HG02973 (cell line): ENCODE measurements around the gene ADPRHL1.
"Not testable (repeated sequence)": the region's sequence is repeated elsewhere in the genome, so short reads cannot be mapped to it uniquely, and the experiment has no call there.

ENCODE experiments used
- ATAC-seq: cut with Tn5 transposase; IDR thresholded peaks from one replicate; pipeline ENCODE4 v1.9.1; 2021; ENCODE audit warnings: moderate library complexity; ENCODE audit not compliant: unreplicated experiment

Gene ADPRHL1

DNA sequence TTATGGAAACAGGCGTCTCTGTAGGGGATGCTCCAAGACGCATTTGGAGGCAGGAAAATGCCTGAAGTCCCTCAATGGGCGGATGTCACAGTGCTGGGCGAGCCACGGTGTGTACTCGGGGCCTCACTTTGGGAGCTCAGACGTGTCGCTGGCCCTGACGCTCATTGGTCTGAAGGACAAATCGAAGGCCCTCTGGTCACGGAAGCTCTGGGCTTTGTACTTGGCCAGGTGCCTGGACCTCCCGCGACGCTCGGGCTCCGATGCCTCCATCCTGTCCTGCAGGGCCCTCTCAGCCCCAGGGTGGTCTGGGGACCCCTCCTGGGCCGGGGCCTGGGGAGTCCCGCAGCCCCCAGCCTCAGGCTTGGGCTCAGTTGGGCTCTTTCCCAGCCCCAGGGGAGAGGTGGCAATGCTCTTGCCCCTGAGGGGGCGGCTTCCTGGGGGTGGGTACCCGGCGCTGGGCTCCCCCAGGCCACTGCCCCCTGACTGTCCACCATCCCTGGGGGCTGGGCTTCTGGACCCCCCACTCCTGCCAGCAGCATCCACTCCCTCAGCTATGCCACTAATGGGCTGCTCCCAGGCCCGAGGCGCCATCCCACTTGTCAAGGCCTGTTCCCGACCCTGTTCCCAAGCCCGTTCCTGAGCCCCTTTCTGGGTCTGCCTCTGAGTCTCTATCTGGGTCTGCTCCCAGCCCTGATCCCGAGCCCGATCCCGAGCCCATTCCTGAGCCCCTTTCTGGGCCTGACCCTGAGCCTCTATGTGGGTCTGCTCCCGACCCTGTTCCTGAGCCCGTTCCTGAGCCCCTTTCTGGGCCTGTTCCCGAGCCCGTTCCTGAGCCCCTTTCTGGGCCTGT, 49.8 kb downstream of the ADPRHL1 start:
- no peak for ATAC-seq

DNA sequence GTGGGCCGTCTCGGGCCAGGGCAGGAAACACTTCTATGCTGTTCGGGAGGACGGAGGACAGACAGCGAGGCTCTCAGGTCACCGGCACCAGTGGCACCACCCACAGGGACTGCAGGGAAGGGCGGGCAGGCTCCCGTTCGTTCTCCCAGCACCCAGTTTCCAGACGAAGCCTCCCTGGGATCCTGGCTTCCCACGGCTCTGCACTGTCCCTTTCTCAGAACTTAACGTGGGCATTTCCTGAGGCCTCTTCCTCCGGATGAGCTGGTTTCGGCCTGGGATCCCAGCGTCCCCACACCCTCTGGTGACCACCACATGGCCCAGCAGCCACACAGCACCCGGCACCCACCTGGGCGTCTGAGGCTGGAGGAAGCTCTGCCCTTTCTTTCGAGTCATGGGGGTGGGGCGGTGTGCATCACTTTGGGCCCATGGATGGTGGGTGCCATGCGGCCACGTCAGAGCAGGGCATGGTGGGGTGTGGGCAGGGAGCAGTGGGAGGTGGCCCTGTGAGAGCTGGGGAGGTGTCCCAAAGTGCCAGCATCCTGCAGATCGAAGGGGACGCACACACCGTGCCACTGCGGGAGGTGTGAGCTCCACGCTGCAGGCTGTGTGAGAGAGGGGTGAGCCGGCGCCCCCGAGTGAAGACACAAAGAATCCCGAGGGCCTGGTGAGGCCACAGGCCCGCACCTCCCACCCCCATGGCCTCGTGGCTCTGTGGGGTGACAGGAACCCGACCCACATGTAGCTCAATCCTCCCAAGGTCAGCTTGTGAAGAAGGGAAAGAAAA, 50.6 kb downstream of the ADPRHL1 start:
- no peak for ATAC-seq

DNA sequence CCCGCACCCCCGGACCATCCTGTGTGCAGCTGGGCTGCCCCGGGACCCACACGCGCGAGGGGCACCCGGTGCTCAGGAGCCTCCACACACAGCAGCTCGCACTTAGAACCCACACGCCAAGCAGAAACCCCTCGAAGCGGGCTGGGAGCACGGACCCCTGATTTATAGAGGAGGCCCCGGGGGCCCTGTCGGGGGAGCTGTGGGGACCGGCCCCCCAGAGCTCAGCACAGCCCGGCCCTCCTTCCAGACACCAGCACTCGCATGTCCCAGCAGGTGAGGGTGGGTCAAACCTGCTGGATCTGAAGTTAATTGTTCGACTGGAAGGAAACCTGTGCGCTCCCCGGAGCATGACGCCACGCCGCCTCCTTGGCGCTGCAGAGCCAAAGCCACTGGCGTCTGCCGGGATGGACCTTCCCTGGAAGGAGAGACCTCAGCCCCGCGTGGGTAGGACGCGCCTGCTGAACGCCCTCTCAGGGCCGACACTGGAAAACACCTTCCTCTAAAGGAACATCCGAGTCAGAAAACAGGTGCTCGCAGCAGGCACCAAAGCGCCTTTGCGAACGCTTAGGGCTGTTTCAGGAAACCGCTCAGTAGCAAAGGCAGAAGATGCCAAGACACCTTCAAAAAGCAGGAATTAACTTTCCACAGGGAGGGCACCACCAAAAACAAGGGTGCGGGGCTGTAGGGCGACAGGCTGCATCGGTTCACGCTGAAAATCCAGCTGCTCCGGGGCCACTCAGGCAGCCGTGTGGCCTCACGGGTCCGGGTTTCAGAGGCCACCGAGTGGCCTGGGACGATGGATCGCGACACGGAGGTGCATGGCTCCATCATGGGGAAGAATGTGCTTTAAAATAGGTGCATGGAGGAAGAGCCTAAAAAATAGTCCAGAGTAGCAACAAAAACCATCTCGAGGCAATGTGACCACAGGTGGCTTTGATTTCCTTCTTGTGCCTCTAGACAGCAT, 51.6 kb downstream of the ADPRHL1 start:
- ATAC-seq, result no peak

DNA sequence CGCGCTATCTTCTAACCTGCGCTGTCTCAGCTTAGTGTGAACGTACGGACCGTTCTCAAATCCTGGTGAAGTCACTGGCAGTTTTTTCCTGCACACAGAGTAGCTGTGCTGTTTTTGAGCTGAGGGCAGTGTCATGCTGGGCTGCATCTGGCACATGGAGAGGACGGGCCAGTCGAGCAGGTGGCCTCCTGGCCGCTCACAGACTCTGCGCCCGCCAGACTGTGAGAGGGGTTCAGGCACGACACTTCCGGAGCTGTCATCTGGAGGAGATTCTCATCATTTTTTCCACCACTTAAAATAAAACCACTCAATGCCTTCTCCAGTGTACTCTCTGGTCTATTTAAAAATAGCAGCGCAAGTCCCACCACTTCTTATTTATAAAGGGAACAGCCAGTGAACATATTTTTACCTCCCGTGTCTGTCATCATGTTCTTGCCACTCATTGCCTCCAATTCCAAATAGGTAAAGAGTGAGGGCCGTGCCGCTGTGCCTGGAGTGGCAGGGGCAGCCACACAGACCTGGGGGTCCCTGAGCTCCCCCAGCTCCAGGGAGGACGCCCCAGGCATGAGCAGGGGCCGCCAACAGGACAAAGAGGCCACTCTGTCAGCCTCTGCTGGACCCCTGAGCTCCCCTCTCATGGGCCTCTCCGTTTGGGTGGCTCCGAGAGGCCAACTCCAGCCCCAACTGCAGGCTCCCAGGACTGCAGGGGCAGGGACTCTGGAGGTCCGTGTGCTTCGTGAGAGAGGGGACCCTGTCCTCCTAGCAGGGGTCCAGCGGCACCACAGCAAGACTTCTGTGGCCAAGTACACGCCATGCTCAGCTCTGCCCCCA, 52.5 kb downstream of the ADPRHL1 start:
- ATAC-seq, result no peak

DNA sequence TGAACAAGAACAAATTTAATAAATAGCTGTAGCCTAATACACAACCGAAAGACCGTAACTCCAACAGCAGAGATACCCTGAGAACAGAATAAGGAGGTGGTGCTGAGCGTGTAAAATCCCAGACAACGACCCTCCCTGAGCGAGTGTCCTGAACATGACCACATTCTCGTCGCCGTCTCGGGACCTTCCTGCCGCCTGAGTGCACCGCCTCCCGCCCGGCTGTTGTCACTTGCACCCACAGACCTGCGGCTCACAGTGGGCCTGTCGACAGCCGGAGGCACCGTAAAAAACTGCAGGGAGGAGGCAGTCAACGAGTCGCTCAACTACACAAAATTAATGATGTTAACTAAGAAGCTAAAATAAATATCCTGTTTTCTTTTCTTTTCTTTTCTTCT, 53.5 kb downstream of the ADPRHL1 start:
- no peak for ATAC-seq

DNA sequence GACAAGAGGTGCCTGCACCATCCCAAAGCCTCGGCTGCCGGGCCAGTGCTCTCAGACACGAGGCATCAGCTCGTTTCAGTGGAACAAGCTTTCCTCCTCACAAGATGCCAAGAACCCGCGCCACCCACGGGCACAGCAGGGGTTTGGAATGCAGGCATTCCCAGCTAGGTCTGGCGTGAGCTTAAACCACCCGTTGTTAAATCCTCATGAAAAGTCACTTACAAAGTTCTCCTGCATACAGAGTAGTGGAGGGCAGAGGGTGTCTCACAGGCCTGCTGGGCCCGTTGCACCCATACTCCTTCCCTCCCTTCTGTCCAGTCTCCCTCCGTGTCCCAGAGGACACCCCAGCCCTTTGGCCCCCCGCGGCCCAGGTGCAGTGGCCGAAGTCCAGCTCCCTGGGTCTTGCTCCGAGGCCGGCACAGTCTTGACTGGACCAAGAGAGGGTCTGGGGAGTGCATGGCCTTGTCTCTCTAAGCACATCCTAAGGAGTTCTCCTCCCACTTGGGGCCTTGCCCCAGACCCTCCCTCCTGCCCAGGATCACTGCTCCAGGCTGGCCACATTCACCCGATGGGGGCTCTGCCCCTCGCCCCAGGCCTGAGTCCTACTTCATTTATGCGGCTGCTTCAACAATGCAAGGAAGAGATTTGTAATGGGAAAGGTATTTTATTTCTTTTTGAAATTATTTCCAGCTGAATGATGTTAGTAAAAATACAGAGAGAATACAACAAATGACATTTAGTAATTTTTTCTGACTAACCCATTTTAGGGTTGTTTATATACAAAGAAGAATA, 54.1 kb downstream of the ADPRHL1 start:
- no peak for ATAC-seq

DNA sequence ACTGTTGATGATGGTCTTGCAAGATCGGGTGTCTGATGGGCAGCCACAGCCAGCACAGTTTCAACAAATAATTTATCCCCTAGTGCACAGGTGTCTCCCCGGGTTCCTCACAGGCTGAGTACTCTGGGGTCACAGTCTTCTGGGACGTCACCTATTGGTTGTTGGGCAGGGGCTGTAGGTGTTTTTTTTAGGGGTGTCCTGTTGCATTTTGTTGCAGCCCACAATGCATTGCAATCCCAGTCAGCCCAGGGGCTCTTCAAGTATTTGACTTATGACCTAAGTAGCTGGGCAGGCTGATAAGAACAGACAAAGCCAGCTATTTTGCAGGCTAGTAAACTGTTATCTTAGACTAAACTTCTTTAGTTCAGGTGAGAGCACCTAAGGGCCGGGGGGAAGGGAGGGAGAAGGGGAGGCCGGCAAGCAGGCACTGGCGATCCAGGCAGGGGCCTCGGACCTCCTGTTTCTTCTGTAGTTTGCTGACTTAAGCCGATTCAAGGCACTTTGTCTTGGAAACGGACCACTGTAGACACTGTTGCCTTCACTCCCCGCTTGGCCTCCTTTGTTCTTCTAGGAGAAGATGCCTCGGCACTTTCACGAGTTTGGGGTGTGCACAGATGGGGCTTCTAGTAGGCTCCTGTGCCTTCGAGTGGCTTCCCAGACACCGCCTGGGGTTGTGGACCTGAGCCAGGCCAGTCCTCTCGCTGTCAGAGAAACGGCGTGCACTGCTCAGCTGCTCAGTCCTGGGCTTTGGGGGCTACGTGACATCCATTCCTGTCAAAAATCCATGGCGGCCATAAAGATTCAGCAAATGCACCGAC, 55.5 kb downstream of the ADPRHL1 start:
- ATAC-seq, result no peak

DNA sequence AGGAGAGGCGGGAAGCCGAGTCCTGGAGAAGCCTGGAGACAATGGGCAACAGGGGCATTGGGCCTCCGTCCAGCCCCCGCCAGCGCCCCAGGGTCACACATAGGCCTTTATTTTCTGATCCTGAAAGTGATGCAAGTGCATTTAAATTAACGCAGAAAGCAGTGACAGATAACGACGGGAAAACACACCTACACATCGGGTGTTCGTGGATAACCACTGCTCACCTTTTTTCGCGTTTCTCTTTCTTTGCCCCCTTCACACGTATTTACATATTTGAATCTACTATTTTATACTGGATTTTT, 59.0 kb downstream of the ADPRHL1 start:
- no peak for ATAC-seq

DNA sequence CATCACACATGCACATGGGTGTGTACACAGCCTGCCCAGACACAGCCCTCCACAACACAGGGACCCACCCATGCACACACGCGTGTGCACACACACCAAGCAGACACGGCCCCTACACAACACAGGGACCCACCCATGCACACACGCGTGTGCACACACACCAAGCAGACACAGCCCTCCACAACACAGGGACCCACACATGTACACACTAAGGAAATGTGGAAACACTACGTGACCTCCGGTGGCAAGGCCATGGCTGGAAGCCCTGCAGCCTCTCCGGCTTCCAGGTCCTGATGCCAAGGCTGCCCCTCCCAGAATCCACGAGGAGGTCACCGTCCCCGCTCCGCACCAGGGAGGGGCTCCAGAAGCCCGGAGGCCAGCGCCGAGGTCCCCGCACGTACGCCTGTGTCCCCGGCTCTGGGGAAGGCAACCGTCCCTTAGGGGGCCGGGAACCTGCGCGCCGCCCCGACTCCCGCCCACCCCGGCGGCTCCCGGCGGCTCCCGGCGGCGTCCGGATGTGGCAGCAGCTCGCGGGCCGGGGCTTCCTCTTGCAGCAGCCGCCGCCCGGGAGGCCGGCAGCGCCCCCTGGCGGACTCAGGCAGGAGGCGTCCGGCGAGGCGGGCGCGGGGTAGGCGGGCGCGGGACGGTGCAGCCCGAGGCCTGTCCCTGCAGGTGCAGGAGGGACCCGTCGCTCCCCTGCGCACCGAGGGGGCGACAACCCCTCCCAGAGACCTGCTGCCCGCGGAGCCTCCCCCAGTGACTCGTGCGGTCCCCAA, 59.5 kb downstream of the ADPRHL1 start:
- ATAC-seq, result peak; percentile 94

DNA sequence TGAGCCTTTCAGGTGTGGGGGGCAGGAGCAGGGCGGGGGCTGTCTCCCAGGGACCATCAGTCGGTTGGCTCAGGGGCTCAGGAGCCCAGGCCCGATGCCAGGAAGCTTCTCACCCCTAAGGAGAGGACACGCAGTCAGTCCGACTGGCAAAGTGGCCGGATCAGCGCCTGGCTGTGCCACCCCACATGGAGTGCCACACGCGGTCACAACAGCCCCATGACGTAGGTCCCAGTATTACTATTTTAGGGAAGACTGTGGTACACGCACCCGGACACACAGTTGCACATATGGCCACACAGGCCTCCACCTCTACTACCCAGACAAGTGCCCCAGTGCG, 60.1 kb downstream of the ADPRHL1 start:
- ATAC-seq, result no peak

DNA sequence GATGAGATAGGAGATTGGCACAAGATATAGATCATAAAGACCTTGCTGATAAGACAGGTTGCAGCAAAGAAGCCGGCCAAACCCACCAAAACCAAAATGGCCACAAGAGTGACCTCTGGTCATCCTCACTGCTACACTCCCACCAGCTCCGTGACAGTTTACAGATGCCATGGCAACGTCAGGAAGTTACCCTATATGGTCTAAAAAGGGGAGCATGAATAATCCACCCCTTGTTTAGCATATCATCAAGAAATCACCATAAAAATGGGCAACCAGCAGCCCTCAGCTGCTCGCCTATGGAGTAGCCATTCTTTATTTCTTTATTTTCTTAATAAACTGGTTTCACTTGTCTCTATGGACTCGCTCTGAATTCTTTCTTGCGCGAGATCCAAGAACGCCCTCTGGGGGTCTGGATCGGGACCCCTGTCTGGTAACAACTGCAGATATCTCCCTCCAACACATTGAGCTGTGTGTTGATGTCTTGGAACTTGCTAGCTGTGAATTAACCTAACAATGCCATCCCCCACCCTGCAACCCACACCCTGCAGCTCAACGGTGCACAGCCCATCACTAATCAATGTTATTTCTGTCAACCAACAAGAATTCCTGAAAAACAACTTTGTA, 62.3 kb downstream of the ADPRHL1 start:
- ATAC-seq, result no peak

DNA sequence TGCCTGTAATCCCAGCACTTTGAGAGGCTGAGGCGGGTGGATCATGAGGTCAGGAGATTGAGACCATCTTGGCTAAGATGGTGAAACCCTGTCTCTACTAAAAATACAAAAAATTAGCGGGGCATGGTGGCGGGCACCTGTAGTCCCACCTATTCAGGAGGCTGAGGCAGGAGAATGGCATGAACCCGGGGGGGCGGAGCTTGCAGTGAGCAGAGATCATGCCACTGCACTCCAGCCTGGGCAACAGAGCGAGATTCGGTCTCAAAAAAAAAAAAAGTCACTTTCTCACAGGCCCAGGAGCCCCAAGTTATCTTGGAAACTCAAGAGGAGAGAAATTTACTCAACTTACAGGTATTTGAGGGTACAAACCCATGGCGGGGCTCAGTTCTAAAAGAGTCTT, 63.7 kb downstream of the ADPRHL1 start:
- ATAC-seq, result not testable (repeated sequence)

DNA sequence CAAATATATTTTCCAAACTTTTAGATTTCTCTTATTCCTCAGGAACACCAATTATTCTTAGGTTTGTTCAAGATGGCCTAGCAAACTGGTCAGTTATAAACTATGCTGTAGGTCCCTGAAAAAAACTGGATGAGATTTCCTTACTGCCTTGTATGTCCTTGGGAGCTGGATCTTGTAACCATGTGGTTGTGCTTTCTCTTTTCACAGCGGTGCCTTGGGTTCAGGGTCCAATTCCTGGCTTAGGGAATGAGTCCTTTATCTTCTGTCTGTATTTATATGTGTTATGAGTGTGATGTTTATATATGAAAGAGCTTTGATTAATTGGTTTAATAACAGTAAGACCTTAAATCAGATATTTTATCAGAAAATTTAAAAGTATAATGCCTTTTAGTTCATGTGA, 65.9 kb downstream of the ADPRHL1 start:
- no peak for ATAC-seq

DNA sequence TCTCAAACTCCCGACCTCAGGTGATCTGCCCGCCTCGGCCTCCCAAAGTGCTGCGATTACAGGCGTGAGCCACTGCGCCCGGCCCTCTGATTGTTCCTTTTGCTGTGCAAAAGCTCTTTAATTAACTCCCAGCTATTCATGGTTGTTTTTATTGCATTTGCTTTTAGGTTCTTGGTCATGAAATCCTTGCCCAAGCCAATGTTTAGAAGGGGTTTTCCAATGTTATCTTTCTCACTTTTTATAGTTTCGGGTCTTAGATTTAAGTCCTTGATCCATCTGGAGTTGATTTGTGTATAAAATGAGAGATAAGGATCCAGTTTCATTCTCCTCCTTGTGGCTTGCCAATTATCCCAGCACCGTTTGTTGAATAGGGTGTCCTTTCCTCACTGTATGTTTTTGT, 70.2 kb downstream of the ADPRHL1 start:
- ATAC-seq, result no peak

DNA sequence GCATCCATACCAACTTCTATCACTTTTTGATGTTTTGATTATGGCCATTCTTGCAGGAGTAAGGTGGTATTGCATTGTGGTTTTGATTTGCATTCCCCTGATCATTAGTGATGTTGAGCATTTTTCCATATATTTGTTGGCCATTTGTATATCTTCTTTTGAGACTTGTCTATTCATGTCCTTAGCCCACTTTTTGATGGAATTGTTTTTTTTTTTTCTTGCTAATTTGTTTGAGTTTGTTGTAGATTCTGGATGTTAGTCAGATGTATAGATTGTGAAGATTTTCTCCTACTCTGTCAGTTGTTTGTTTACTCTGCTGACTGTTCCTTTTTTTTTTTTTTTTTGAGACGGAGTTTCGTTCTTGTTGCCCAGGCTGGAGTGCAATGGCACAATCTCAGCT, 70.7 kb downstream of the ADPRHL1 start:
- ATAC-seq, result not testable (repeated sequence)

DNA sequence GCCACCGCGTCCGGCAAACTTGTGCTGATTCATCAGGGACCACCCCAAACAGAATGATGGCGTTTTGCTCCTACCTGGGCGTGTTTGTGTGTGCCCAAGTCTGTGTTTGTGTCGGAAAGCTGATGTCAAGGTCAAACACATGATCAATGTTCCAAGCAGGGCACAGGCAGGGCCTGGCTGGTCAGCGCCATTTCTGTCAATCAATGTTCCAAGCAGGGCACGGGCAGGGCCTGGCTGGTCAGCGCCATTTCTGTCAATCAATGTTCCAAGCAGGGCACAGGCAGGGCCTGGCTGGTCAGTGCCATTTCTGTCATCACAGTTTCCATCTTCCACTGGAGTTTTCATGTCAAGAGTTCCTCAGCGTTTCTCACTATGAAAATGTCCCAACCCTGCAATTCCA, 74.5 kb downstream of the ADPRHL1 start:
- no peak for ATAC-seq

DNA sequence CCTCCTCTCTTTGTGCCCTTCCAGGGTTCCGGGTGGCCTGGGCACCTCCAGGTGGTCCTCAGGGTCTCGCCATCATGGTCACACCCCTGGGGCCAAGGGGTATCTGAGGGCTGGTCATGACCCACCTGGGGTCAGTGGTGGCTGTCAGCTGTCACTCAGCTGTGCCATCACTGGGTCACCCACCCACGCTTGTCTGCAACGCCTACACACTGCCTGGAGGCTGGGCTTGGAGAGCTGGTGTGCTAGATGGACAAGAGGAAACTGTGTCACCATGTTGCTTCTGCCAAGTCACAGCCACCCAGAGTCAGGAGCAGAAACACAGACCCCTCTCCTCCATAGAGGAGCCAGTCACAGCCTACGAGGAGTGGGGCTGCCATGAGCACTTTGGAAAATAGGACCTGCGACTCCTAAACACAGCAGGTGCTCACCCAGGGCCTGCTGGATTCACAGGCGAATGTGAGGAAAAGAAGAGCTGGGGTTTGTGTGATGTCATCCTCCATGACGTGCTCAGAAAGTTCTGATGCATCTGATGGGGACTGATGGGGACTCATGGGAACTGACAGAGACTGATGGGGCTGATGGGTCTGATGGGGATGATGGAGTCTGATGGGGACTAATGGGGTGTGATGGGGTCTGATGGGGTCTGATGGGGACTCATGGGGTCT, 78.6 kb downstream of the ADPRHL1 start:
- no peak for ATAC-seq
